GM19035 (cell line): Measurements from ENCODE around the gene SBF1.

ENCODE experiments used
- ATAC-seq: cut with Tn5 transposase; IDR thresholded peaks from one replicate; pipeline ENCODE4 v1.9.1; 2021; ENCODE audit not compliant: unreplicated experiment

The SBF1 gene

GRCh38 chr22:50506611-50507420 lies 32.0 kb upstream of the SBF1 start:
- peak; percentile 8 for ATAC-seq

GRCh38 chr22:50505776-50506610 lies 31.2 kb upstream of the SBF1 start:
- no peak for ATAC-seq

- ATAC-seq: no peak
Measured at GRCh38 chr22:50505276-50505775, 30.5 kb upstream of the SBF1 start.

GRCh38 chr22:50504369-50505211 lies 29.8 kb upstream of the SBF1 start:
- no peak for ATAC-seq

GRCh38 chr22:50503475-50504145 lies 28.8 kb upstream of the SBF1 start:
- no peak for ATAC-seq

- ATAC-seq: no peak
Measured at GRCh38 chr22:50502628-50503474, 28.0 kb upstream of the SBF1 start.

GRCh38 chr22:50502096-50502495 lies 27.3 kb upstream of the SBF1 start:
- no peak for ATAC-seq

GRCh38 chr22:50500452-50500851 lies 25.6 kb upstream of the SBF1 start:
- no peak for ATAC-seq

GRCh38 chr22:50498322-50498890 lies 23.6 kb upstream of the SBF1 start:
- no peak for ATAC-seq

- ATAC-seq: no peak
Measured at GRCh38 chr22:50497093-50497492, 22.3 kb upstream of the SBF1 start.

GRCh38 chr22:50490531-50491308 lies 15.9 kb upstream of the SBF1 start:
- ATAC-seq: no peak

GRCh38 chr22:50489363-50490243 lies 14.8 kb upstream of the SBF1 start:
- no peak for ATAC-seq

GRCh38 chr22:50488886-50489285 lies 14.1 kb upstream of the SBF1 start:
- ATAC-seq: no peak

GRCh38 chr22:50488006-50488677 lies 13.3 kb upstream of the SBF1 start:
- ATAC-seq: no peak

- ATAC-seq: no peak
Measured at GRCh38 chr22:50487290-50488005, 12.6 kb upstream of the SBF1 start.

- no peak for ATAC-seq
Measured at GRCh38 chr22:50486561-50487289, 11.9 kb upstream of the SBF1 start, which contains the start of gene MIOX. Gene MIOX (plus strand): TSS chr22:50486859. CDS start chr22:50486898, 39 bp downstream.
